H1 (cell line): ENCODE results near the gene ARHGAP4. TPM values are rescaled to one million over a fixed set of nuclear protein-coding genes. Genes with fewer than 3 reads are reported as not detected.

Experiments
- FOSL1 ChIP-seq: IDR thresholded peaks from 2 replicates; pipeline ENCODE4 v1.6.1; 2011; ENCODE audit warnings: mild to moderate bottlenecking, low read depth, low read length, moderate library complexity; ENCODE audit not compliant: insufficient read depth
- polyA plus RNA-seq, 7 experiments: library from polyadenylated mRNA; depleted of rRNA in 3 of 7; stranded (reverse) in 5 of 7; unstranded in 2 of 7; fragments of >200 nt in 5 of 7; fragments of 200-250 nt in 2 of 7; gene quantifications; 1 replicate in 5 of 7; 2 replicates in 1 of 7; 4 replicates in 1 of 7; pipeline versions ENCODE4 v1.2.1 to v1.2.3, GENCODE V29; 2011 to 2013; ENCODE audit warnings: missing spikeins in 2 of 7, mixed read lengths in 2 of 7
- total RNA-seq: library from RNA; stranded (reverse); fragmentation: NEBNext Ultra II Directional; extraction: Animal tissue kit (Norgen Biotek cat#: 25700); gene quantifications from 2 replicates; pipeline ENCODE4 v1.2.1, GENCODE V29; 2021

The ARHGAP4 gene
- total and polyA plus RNA-seq, 2 of the 8 experiments (the other 6 are each of a cell fraction or from before 2014, with no cell fraction given), result 23.9 to 26.0 TPM

DNA sequence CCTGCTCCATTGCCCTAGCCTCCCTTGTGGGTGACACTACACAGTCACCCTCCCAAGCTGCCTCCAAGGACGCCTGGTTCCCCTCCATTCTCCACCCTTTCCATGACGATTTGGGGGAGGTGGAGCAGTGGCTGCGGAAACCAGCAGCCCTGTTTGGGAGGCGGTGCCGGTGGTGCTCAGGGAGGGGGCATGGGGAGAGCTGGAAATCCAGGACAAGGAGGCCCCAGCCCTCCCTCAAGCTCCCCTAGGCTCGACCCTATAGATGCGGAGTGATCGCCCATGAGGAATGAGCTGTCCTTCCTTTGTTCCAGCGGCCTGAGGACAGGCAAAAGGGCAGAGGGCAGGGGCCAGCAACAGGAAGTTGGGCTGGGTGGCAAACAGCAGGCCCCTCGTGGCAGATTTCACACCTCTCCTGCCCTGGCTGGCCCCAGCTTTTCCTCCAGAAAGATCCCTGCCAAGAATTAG is 22.0 kb upstream of the ARHGAP4 start (continued):
- no peak for TF ChIP-seq FOSL1
